GM18511 (cell line): ENCODE measurements around the gene DLEC1.
A peak's percentile ranks its signal among the peaks of the same experiment; 100 is the strongest.

Source experiments
- ATAC-seq: cut with Tn5 transposase; IDR thresholded peaks from one replicate; pipeline ENCODE4 v1.9.1; 2021; ENCODE audit warnings: mild to moderate bottlenecking, moderate library complexity; ENCODE audit not compliant: unreplicated experiment

DLEC1 gene

GRCh38 chr3:38107911-38108648 lies 69.1 kb downstream of the DLEC1 start:
- ATAC-seq = no peak

- ATAC-seq = no peak
These were observed 69.9 kb downstream of the DLEC1 start for GRCh38 chr3:38108649-38109579.

- ATAC-seq = no peak
These were observed 70.7 kb downstream of the DLEC1 start for GRCh38 chr3:38109580-38110313.

- no peak for ATAC-seq
These were observed 71.5 kb downstream of the DLEC1 start for GRCh38 chr3:38110314-38111050.

GRCh38 chr3:38111201-38111600 lies 72.2 kb downstream of the DLEC1 start:
- ATAC-seq = no peak

- no peak for ATAC-seq
These were observed 72.8 kb downstream of the DLEC1 start for GRCh38 chr3:38111696-38112377.

GRCh38 chr3:38112378-38112761 lies 73.4 kb downstream of the DLEC1 start:
- ATAC-seq = no peak

GRCh38 chr3:38114052-38114874 lies 75.3 kb downstream of the DLEC1 start:
- ATAC-seq = no peak

GRCh38 chr3:38114875-38115644 lies 76.1 kb downstream of the DLEC1 start:
- ATAC-seq = no peak

GRCh38 chr3:38115645-38116427 lies 76.8 kb downstream of the DLEC1 start:
- ATAC-seq = no peak

- no peak for ATAC-seq
These were observed 77.6 kb downstream of the DLEC1 start for GRCh38 chr3:38116471-38117162.

- no peak for ATAC-seq
These were observed 78.2 kb downstream of the DLEC1 start for GRCh38 chr3:38117163-38117716.

- peak; percentile 79 for ATAC-seq
These were observed 78.9 kb downstream of the DLEC1 start for GRCh38 chr3:38117748-38118420.

- ATAC-seq = no peak
These were observed 79.6 kb downstream of the DLEC1 start for GRCh38 chr3:38118421-38119247.

- ATAC-seq = no peak
These were observed 80.2 kb downstream of the DLEC1 start for GRCh38 chr3:38119248-38119544.
